SK-N-SH treated with all-trans-retinoic acid at 6 μM for 48 hours (cell line): ENCODE data around the gene CCR5AS.
"Not testable (repeated sequence)": the region's sequence is repeated elsewhere in the genome, so short reads cannot be mapped to it uniquely, and the experiment has no call there.

ENCODE experiments used
- ATAC-seq: fragments of 200-7000 bp; cut with Tn5 transposase; 3 replicates; pipeline ENCODE4 v1.9.1; 2020; ENCODE audit warnings: mild to moderate bottlenecking, moderate library complexity
- ARNTL ChIP-seq: fragments of 450-650 bp; formaldehyde crosslinking; IDR thresholded peaks from 2 replicates; pipeline ENCODE4 v1.5.0; 2020; ENCODE audit warnings: low read depth, mild to moderate bottlenecking, moderate library complexity, borderline replicate concordance
- BACH2 ChIP-seq: fragments of 250-450 bp; sonication (Bioruptor Pico); IDR thresholded peaks from 2 replicates; pipeline ENCODE4 v1.9.0; 2021; ENCODE audit warnings: mild to moderate bottlenecking, borderline replicate concordance
- CREB5 ChIP-seq: fragments of 250-450 bp; sonication (Bioruptor Pico); IDR thresholded peaks from 2 replicates; pipeline ENCODE4 v1.5.1; 2020; ENCODE audit warnings: low read depth, mild to moderate bottlenecking, moderate library complexity
- CSDC2 ChIP-seq: fragments of 250-450 bp; sonication (Bioruptor Pico); IDR thresholded peaks from 2 replicates; pipeline ENCODE4 v1.5.0; 2020; ENCODE audit warnings: mild to moderate bottlenecking, moderate library complexity
- ESRRG ChIP-seq: fragments of 250-450 bp; sonication (Bioruptor Pico); IDR thresholded peaks from 2 replicates; pipeline ENCODE4 v1.6.1; 2021; ENCODE audit warnings: mild to moderate bottlenecking
- ISL1 ChIP-seq: fragments of 250-450 bp; sonication (Bioruptor Pico); IDR thresholded peaks from 2 replicates; pipeline ENCODE4 v2.1.2; 2022; ENCODE audit warnings: mild to moderate bottlenecking, moderate library complexity
- OSR1 ChIP-seq: fragments of 250-450 bp; sonication (Bioruptor Pico); IDR thresholded peaks from 2 replicates; pipeline ENCODE4 v1.8.0; 2022; ENCODE audit warnings: moderate library complexity, mild to moderate bottlenecking, inconsistent platforms
- POU6F1 ChIP-seq: fragments of 250-450 bp; sonication (Bioruptor Pico); IDR thresholded peaks from 2 replicates; pipeline ENCODE4 v1.8.0; 2021; ENCODE audit warnings: low read depth, mild to moderate bottlenecking, moderate library complexity, borderline replicate concordance
- PPARA ChIP-seq: fragments of 250-450 bp; sonication (Bioruptor Pico); IDR thresholded peaks from 2 replicates; pipeline ENCODE4 v1.5.0; 2020; ENCODE audit warnings: mild to moderate bottlenecking, borderline replicate concordance
- RARB ChIP-seq: fragments of 250-450 bp; sonication (Bioruptor Pico); IDR thresholded peaks from 2 replicates; pipeline ENCODE4 v1.8.0; 2021; ENCODE audit warnings: mild to moderate bottlenecking, moderate library complexity
- SNAI2 ChIP-seq: fragments of 250-450 bp; sonication (Bioruptor Pico); IDR thresholded peaks from 2 replicates; pipeline ENCODE4 v1.5.0; 2020; ENCODE audit warnings: mild to moderate bottlenecking, moderate library complexity
- TCF4 ChIP-seq: fragments of 250-450 bp; sonication (Bioruptor Pico); IDR thresholded peaks from 2 replicates; pipeline ENCODE4 v1.8.0; 2021; ENCODE audit warnings: mild to moderate bottlenecking, moderate library complexity, borderline replicate concordance
- TOX ChIP-seq: fragments of 250-450 bp; sonication (Bioruptor Pico); IDR thresholded peaks from 2 replicates; pipeline ENCODE4 v1.8.0; 2021; ENCODE audit warnings: mild to moderate bottlenecking, moderate library complexity, borderline replicate concordance
- ZFP3 ChIP-seq: fragments of 250-450 bp; sonication (Bioruptor Pico); IDR thresholded peaks from 2 replicates; pipeline ENCODE4 v1.5.0; 2020; ENCODE audit warnings: mild to moderate bottlenecking, moderate library complexity
- ZFP30 ChIP-seq: fragments of 450-650 bp; formaldehyde crosslinking; IDR thresholded peaks from 2 replicates; pipeline ENCODE4 v1.5.0; 2022; ENCODE audit warnings: mild to moderate bottlenecking, moderate library complexity
- ZNF565 ChIP-seq: fragments of 450-650 bp; formaldehyde crosslinking; conservative IDR thresholded peaks from 2 replicates; pipeline ENCODE4 v1.5.0; 2020; ENCODE audit warnings: low read depth, mild to moderate bottlenecking, moderate library complexity
- ZNF70 ChIP-seq: fragments of 450-650 bp; formaldehyde crosslinking; IDR thresholded peaks from 2 replicates; pipeline ENCODE4 v1.5.0; 2020; ENCODE audit warnings: mild to moderate bottlenecking, moderate library complexity
- ZNF8 ChIP-seq: fragments of 450-650 bp; formaldehyde crosslinking; IDR thresholded peaks from 2 replicates; pipeline ENCODE4 v1.5.0; 2020; ENCODE audit warnings: mild to moderate bottlenecking, moderate library complexity
- TF ChIP-seq, protein P1 (sequence below): fragments of 250-450 bp; sonication (Bioruptor Pico); IDR thresholded peaks from 2 replicates; pipeline ENCODE4 v1.8.0; 2020; ENCODE audit warnings: mild to moderate bottlenecking, moderate library complexity, borderline replicate concordance
- TF ChIP-seq, protein P2 (sequence below): fragments of 250-450 bp; sonication (Bioruptor Pico); IDR thresholded peaks from 2 replicates; pipeline ENCODE4 v1.5.1; 2021; ENCODE audit warnings: mild to moderate bottlenecking, moderate library complexity

Gene CCR5AS

DNA sequence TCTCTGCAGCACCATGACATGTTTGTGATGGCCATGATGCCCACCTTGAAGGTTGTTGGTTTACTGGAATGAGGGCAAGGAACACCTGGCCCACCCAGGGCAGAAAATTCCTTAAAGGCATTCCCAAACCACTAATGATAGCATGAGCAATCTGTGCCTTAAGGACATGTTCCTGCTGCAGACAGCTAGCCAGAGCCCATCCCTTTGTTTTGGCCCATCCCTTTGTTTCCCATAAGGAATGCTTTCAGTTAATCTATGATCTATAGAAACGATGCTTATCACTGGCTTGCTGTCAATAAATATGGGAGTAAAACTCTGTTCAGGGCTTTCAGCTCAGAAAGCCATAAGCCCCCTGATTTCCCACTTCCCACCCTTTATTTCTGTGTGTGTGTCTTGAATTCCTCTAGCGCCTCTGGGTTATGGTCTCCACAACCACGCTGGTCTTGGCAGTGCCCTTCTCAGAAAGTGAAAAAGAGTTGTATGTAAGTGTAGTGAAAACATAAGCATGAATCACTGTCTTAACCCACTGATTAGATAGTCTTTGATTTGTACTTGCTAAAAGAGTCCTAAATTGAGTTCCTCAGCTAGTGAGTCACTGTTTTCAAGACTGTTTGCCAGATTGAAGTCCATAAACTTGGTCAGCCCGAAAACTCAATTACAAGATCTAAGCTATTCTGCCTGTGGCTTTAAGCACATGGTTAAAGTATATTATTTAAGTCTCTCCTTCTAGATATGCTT lies 72.0 kb downstream of the CCR5AS start (continued):
- no peak for TF ChIP-seq CREB5
- TF ChIP-seq ISL1, result no peak
- no peak for TF ChIP-seq SNAI2 (CRISPR knock-in tag)

DNA sequence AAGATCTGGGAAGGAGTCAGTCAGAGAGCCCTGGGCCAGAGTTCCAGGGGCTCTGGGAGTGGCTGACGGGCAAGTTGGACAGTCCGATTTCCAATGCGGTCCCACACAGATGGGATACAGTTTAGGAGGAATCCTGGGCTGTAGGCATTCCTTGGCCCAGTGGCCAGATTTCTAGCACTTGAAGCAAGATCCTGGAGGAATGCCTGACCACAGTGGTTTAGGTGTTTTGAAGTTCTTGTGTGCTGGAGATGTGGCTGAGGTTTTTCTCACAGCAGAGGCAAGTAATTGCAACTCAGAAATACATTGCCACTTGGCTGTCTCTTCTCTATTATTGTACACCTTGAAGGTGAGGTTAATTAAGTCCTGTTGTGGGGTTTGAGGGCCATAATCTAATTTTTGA lies 76.2 kb downstream of the CCR5AS start:
- ATAC-seq, result not testable (repeated sequence)

DNA sequence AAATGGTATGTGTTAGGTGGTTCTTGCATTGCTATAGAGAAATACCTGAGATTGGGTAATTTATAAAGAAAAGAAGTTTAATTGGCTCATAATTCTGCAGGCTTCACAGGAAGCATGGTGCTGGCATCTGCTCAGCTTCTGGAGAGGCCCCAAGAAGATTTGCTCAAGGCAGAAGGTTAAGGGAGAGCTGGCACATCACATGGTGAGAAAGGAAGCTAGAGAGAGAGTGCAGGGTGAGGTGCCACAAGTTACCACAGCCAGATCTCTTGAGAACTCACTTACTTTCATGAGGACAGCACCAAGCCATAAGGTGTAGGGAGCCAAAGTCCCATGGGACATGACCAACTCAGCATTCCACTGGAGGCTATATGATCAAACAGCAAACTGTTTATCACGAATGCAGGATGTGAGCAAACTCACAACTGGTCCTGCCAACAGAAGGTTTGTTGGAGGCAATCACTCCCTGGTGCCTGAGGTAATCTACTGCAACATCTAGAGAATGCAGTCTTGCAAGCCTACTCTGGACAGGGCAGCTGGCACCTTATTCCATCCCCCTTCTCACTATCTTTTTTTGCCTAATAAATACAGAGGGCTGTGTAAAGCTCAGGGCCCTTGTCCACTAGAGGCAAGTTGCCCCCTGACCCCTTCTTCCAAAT lies 81.1 kb downstream of the CCR5AS start:
- TF ChIP-seq ZFP30 (CRISPR knock-in tag), result no peak
- TF ChIP-seq ESRRG (CRISPR knock-in tag), result no peak
- TF ChIP-seq BACH2 (CRISPR knock-in tag), result no peak
- no peak for TF ChIP-seq ARNTL (CRISPR knock-in tag)
- no peak for TF ChIP-seq ZNF565 (CRISPR knock-in tag)
- TF ChIP-seq, all 23 proteins: peak for 0
- ATAC-seq, result no peak

DNA sequence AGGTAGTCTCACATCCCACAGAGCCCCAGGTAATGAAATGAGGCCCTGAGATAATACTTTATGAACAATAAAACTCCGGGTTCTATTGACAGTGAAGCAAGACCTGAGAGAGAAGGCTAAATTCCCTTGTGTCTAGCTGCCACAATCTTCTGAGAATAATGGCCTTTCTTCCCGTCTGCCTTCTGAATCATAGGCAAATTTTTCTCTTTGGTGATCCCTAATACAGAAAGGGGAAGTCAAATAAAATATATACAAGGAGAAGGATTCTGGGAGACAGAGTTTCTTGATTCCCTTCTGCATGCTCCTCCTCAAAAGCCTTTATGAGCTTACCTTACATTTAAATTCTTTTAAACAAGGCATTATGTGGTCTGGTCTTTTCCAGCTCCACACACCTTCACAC lies 82.8 kb downstream of the CCR5AS start:
- TF ChIP-seq ZNF8 (CRISPR knock-in tag) (no peak), ZNF70 (no peak), OSR1 (CRISPR knock-in tag) (no peak), ZFP30 (CRISPR knock-in tag) (no peak), ESRRG (CRISPR knock-in tag) (no peak), CSDC2 (no peak), TCF4 (CRISPR knock-in tag) (no peak), ZFP3 (CRISPR knock-in tag) (no peak), RARB (CRISPR knock-in tag) (no peak), BACH2 (CRISPR knock-in tag) (no peak), POU6F1 (CRISPR knock-in tag) (no peak), SNAI2 (CRISPR knock-in tag) (no peak), ARNTL (CRISPR knock-in tag) (no peak), ZNF565 (CRISPR knock-in tag) (no peak), ISL1 (no peak), PPARA (CRISPR knock-in tag) (no peak), TOX (CRISPR knock-in tag) (no peak)
- TF ChIP-seq, protein P1, sequence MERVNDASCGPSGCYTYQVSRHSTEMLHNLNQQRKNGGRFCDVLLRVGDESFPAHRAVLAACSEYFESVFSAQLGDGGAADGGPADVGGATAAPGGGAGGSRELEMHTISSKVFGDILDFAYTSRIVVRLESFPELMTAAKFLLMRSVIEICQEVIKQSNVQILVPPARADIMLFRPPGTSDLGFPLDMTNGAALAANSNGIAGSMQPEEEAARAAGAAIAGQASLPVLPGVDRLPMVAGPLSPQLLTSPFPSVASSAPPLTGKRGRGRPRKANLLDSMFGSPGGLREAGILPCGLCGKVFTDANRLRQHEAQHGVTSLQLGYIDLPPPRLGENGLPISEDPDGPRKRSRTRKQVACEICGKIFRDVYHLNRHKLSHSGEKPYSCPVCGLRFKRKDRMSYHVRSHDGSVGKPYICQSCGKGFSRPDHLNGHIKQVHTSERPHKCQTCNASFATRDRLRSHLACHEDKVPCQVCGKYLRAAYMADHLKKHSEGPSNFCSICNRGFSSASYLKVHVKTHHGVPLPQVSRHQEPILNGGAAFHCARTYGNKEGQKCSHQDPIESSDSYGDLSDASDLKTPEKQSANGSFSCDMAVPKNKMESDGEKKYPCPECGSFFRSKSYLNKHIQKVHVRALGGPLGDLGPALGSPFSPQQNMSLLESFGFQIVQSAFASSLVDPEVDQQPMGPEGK, result no peak
- TF ChIP-seq, protein P2, sequence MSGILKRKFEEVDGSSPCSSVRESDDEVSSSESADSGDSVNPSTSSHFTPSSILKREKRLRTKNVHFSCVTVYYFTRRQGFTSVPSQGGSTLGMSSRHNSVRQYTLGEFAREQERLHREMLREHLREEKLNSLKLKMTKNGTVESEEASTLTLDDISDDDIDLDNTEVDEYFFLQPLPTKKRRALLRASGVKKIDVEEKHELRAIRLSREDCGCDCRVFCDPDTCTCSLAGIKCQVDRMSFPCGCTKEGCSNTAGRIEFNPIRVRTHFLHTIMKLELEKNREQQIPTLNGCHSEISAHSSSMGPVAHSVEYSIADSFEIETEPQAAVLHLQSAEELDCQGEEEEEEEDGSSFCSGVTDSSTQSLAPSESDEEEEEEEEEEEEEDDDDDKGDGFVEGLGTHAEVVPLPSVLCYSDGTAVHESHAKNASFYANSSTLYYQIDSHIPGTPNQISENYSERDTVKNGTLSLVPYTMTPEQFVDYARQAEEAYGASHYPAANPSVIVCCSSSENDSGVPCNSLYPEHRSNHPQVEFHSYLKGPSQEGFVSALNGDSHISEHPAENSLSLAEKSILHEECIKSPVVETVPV (CRISPR knock-in tag), result no peak
- ATAC-seq, result no peak
